GM19023 (cell line): ENCODE results near the gene AP1S3.
"Not testable (repeated sequence)": the region's sequence is repeated elsewhere in the genome, so short reads cannot be mapped to it uniquely, and the experiment has no call there.

ENCODE experiments used
- ATAC-seq: cut with Tn5 transposase; IDR thresholded peaks from one replicate; pipeline ENCODE4 v1.9.1; 2021; ENCODE audit warnings: mild to moderate bottlenecking, moderate library complexity; ENCODE audit not compliant: unreplicated experiment

Gene AP1S3

DNA sequence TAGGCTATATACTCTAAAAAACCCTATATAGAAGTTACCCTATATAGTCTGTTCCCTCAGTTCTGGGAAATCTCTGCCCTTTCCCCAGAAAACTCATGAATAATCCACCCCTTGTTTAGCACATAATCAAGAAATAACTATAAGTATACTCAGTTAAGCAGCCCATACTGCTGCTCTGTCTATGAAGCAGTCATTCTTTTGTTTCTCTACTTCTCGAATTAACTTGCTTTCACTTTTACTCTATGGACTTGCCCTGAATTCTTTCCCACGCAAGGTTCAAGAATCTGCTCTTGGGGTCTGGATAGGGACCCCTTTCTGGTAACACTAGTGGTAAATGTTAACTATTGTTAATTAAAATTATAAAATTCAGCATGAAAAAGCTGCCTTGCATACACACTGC is 17.4 kb upstream of the AP1S3 start:
- no peak for ATAC-seq

DNA sequence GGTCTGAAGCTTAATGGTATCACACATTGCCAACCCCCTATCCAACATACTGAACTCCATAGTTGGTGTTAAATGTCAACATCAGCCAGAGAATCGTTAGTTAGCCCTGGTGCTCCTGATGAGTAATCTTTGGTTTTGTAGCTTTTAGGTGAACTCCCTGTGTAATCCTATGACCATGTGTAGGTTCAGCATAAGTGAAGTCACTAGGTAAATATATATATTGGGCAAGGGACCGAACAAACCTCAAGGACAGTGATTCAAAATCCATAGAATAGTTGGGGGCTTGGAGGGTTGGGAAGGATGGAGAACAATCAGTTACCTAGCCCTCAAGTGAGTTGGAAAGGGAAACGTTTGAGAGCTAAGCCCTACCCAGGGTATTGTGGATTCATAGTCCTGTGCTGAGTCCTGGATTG is 16.0 kb upstream of the AP1S3 start:
- ATAC-seq, result no peak

DNA sequence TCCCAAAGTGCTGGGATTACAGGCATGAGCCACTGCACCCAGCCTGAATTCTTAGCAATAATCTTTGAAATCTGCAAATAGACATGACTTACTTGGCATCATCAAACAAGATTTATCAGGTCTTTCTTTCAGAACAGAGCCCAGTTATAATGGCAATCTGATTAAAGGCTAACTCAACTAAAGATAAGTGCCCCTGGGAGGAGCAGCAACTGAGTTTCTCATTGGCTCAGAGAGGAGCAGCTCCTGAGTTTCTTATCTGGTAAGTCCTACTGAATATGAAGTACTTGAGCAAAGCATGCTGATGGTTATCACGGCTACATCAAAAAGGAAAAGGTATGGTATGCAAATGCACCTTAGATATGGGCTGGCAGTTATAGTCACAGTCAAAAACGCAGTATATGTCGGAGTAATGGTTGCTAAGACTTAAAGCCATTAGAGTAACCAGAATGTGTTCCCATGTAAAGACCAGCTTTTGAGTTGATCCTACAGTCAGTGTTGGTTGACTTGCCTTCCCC is 15.0 kb upstream of the AP1S3 start:
- ATAC-seq, result no peak

DNA sequence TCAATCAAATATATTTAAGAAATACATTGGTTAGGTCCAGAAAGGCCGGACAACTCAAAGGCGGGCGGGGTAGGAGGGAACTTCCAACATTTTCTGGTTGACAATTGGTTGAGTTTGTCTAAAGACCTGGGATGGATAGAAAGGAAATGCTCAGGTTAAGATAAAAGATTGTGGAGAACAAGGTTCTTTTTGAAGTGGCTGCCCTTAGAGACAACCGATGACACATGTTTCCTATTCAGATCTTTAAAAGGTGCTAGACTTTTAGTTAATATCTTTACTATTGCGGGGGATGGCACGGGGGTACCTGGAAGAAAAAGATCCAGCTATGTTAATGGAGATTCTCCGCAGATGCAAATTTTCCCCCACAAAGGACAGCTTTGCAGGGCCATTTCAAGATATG is 10.0 kb upstream of the AP1S3 start:
- ATAC-seq, result no peak

DNA sequence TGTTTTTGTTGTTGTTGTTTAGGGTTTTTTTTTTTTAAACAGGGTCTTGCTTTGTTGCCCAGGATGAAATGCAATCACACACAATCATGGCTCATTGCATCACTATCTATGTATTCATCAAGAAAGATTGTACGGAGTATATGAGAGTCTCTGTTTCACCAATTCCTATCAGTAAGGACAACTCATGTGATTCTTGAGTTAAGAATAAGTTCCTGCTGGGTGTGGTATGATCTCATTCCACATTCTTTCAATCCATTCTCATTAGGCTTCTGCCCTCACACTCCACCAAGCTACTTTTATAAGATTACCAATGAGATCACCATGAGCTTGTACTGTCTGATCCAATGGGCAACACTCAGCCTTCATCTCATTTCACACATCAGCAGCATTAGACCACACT is 9.1 kb upstream of the AP1S3 start:
- ATAC-seq, result no peak

DNA sequence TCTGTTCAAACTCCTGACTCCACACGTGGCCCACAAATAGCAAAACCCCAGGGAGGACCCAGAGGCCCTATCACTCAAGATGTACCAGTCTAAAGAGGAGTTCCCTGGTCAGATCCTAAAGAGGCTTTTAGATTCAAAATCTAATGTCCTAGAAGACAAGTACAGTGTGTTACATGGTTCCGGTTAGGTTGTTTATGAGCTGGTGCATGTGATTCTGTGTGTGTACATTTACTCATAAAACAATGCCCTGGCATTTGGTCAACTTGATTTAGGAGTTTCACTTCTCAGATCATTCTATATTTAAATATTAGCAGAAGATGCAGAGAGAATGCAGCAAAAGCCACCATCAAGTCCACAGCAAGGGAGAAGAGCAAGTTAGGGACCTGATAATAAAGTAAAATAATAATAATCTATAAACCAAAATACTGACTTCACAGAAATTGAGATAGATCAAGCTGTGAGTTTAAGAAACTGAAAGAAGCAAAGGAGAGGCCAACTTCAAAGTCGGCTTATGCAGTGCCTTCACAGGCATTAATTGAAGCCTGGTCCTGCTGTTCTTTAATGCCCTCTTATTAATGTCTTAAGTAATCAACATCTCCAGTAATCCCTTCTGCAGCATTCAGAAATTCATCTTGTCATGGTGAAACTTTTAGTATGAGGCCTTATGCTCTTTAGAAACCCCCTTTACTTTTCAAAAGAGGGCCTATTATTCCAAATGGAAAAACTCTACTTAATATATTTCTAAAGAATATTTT is 4.2 kb upstream of the AP1S3 start:
- no peak for ATAC-seq

DNA sequence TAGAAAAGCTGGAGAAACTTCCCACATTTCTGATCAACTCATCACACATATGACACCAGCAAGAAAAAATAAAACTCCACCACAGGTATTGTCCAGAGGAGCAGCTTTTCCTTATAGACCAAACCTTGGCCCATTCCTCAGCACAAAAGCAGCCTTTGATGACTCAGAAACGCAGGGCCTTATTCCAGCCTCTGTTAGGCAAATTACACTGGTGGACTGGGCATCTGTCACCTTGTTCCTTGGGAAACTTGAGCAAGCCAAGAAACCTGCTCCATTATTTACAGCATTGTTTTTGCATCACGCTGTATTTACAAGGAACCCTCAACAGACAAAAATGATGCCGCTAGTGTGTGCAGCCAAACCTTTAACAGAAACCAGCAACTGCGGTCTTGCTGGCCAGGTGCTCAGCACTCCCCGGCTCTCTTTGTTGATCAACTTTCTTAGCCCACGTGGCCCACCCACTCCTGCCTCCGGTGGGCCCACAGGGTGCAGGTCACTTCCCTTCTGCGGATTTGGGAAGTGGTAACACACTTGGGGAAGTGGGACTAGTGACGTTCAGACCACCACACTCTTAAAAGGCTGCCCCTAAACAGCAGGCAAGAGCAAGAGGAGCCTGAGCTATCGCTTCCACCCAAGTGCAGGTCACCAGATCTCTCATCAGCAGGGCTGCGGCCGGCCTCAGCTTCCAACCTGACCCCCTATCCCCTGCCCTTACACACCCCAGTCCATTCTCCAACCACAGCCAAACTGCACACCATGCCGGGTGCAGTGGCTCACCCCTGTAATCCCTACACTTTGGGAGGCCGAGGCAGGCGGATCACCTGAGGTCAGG is 1.5 kb downstream of the AP1S3 start:
- ATAC-seq, result peak; percentile 48

DNA sequence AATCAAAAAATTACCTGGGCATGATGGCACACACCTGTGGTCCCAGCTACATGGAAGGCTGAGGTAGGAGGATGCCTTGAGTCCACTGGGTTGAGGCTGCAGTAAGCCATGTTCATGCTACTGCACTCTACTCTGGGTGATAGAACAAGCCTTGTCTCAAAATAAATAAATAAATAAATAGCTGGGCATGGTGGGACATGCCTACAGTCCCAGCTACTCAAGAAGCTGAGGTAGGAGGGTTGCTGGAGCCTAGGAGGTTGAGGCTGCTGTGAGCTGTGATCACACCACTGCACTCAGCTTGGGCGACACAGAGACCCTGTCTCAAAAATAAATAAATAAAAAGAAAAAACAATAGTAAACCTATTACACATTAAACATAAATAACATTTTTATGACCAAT is 3.0 kb downstream of the AP1S3 start:
- no peak for ATAC-seq

DNA sequence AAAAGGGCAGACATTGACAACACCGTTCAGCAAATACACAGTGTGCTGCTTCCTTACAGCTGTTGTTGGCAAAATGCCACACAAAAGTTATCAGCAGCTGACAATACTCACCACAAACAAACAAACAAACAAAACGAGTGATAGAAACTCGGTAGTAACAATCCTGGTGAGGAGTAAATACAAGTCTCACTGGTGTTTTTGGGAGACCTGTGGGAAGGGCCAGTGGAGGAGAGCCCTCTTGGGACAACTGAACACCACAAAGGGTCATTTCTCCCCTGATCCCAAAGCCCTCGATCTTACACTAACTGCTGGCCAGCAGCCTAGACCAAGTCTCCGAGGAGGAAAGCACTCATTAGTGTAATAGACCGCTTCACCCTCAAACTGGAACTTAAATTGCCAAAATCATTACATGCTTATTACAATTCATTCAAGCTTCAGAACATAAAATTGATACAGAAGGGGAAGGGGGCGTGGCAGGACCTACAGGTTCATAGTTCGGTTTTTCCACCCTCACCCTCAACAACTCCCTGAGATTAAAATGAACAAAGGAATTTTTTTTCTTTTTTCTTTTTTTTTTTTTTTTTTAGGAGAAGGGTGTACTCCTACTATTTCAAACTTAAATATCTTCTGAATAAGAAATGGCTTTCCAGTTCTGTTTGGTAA is 5.0 kb downstream of the AP1S3 start:
- no peak for ATAC-seq

DNA sequence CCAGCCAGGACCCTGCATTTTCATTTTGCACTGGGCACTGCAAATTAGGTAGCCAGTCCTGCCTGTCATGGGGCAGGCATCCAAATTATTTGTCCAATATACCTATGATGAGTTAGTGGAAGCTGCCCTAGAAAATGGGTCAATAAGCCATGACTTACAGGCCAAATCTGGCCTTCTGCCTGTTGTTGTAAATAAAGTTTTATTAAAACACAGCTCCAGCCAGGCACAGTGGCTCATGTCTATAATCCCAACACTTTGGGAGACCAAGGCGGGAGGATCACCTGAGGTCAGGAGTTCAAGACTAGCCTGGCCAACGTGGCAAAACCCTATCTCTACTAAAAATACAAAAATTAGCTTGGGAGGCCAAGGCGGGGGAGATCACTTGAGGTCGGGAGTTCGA is 8.3 kb downstream of the AP1S3 start:
- ATAC-seq, result no peak

DNA sequence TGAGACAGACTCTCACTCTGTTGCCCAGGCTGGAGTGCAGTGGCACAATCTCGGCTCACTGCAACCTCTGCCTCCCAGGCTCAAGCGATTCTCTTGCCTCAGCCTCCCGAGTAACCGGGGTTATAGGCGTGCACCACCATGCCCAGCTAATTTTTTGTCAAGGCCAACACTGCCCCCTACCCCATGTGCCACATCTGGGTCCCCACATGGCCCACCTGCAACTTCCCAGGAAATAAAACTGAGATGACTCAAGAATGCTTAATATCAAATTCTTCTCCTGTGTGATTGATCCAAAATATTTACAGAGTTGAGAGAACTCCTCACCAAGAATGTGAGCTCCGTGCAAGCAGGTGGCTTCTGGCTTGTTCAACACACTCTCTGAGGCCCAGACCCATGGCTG is 9.1 kb downstream of the AP1S3 start:
- ATAC-seq, result no peak

DNA sequence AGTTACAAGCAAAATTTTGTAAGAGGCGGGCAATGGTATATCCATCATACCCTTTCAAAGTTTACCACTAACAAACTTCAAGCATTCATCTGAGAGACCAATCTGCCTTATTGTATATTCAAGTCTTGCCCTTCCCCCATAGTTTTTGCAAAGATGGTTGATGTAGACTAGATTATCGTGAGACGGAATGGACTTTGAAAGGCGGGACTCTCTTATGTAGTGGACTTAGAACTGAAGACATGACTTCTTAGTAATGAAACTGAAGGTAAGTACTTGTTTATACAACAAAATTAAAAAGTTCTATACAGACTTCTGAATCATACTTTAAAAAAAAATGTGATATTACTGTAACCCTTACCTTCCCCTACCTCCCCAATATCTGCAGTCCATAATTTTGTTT is 10.4 kb downstream of the AP1S3 start:
- ATAC-seq, result no peak

DNA sequence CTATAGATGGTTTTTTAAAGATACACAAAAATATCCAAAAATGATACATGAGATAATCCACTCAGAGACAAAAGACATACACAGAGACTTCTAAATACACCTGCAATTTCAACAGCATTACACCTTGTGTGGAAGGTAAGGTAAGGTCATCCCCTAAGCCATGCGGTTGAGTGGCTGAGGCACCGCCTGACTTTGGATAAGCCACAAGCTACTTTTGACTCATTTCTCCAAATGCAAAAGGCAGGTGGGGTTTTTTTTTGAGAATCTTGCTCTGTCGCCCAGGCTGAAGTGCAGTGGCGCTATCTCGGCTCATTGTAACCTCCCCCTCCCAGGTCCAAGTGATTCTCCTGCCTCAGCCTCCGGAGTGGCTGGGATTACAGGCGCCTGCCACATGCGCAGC is 13.1 kb downstream of the AP1S3 start:
- no peak for ATAC-seq

DNA sequence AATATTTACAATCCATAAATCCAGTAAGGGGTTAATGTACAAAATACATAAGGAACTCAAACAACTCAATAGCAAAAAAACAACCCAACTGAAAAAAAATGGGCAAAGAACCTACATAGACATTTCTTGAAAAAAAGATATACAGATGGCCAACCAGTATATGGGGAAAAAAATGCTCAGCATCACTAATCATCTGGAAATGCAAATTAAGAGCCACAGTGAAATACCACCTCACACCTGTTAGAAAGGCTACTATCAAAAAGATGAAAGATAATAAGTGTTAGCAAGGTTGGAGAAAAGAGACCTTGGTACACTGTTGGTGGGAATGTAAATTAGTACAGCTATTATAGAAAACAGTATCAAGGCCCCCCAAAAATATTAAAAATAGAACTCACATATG is 14.6 kb downstream of the AP1S3 start:
- no peak for ATAC-seq

DNA sequence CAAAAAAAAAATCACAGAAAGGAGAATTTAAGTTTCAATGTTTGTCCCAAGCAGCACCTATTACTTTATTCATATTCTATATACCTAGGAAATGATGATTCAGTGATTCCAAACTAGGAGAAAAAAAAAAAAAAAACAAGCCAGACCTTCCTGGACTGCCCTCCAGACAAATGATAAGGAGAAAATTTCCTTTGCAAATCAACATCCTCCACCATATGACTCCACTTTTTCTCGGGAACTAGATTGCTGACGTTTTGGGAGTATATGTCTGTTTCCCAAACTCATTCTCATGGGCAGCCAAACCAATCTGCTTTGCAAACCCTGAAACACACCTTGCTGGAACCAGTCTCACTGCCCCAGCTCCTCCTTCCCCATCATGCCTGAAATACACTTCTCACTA is 16.8 kb downstream of the AP1S3 start:
- no peak for ATAC-seq

DNA sequence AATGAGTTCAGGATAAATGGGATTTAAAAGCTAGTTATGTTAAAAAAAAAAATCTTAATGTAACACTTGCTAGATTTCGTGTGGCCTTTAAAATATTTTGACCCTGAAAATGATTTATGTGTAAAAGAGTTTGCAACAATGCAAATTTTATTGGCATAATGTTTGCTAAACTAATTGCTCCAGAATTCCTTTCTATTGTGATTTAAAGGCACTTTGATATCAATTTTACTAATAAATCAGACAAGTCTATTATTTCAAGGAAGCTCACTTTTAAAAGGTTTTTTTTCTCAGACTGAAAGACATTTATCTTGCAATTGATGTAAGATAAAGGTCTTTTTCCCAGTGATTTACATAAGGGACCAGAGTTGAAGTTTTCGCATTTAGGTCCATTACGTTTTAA is 17.5 kb downstream of the AP1S3 start:
- no peak for ATAC-seq

DNA sequence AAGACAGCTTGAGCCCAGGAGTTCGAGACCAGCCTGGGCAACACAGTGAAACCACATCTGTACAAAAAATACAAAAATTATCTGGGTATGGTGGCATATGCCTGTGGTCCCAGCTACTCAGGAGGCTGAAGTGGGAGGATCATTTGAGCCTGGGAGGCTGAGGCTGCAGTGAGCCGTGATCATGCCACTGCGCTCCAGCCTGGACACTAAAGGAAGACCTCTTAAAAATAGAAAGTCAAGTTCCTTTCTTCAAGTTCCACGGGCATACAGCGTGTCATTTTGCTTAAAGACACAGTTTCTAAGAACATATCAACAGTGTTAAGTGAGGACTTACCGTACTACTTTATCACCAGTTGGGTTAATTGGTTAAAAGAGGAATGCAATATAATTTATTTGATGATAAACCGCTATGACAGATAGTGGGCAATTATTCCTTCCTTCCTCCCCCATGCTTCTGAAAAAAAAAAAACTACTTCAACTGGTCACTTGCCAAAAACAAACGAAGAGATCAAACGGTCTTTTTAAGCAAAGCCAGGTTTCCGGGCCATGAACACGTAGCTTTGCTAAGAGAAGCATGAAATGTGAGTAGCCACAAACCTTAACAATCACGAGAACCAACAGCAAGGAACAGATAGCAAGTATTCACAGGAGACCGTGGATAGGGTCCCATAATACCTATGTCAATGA is 21.4 kb downstream of the AP1S3 start:
- ATAC-seq, result no peak

DNA sequence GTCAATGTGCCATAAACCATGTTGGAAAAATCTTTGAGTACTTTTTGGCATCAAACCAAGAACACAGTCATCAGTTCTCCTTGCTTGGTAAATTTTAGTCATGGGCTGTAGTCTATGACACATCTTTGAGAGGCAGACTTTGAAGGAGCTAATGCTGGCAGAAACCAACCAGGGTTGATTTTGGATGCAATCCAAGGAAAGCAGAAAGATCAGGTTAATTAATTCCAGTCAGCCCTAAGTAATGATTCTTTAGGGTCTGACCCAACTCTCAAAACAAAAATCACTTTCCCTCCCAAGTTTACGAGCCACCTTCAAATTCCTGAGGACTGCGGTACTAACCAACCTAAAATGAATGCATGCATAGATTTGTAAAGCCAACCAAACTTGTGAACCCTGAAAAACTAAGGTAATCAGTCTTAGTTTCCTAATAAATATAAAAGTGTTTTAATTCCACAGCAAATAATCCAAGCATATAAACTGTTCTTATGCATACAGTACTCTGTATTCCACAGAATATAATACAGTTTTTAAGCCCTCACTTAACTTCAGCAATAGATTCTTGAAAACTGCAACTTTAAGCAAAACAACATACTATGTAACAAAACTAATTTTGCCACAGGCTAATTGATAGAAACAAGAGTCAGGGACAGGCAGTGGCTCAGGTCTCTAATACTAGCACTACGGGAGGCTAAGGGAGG is 22.0 kb downstream of the AP1S3 start:
- ATAC-seq, result no peak

DNA sequence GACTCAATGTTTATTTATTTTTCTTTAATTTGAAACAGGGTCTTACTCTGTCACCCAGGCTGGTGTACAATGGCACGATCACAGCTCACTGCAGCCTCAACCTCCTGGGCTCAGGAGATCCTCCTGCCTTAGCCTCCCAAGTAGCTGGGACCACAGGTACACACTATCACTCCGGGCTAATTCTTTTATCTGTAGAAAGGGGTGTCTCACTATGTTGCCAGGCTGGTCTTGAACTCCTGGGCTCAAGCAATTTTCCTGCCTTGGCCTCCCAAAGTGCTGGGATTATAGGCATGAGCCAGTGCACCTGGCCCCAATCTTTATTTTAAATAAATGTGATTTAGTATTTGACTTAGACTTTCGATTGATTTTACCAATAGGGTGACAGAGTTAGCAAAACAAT is 22.6 kb downstream of the AP1S3 start:
- not testable (repeated sequence) for ATAC-seq

DNA sequence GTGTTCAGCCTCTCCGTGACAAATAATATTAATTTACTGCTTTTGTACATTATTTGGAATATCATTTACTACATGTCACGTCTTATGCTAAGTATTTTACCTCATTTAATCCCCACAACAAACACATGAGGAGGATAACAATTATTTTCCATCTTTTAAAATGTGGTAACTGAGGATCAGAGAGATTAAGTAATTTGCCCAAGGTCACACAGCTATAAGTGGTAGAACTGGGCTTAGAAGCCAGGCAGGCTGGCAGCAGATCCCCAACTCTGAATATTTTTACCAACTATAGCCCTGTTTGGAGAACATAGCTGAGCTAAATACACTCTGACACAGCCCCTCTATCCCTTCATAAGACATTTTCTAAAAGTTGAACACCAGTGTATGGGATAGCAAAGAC is 24.1 kb downstream of the AP1S3 start:
- no peak for ATAC-seq

DNA sequence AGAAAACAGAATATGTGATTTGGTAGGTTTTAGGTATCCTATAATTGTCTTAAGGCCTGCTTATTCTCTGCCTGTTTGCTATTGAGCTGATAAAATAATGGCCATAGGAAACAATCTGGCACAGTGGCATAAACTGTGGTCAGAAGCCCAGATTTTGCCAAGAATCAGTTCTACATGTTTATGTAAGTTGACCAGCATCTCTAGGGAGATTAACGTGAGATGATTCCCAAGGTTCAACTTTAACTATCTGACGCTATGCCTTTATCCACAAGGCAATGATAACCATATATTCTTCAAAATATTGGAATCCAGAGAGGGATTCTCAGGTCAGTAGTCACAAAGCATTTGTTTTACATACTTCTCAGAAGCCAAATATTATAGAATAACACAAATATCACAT is 25.6 kb downstream of the AP1S3 start:
- no peak for ATAC-seq
